ENCODE results near the gene TNS3. TPM values are rescaled to one million over a fixed set of nuclear protein-coding genes. Genes with fewer than 3 reads are reported as not detected.
"Not testable (repeated sequence)": the region's sequence is repeated elsewhere in the genome, so short reads cannot be mapped to it uniquely, and the experiment has no call there.

The TNS3 gene
- total and polyA plus RNA-seq, 2 donors (not counting 3 experiments of a cell fraction or from before 2014, with no cell fraction given) = 10.4 to 45.1 TPM

DNA sequence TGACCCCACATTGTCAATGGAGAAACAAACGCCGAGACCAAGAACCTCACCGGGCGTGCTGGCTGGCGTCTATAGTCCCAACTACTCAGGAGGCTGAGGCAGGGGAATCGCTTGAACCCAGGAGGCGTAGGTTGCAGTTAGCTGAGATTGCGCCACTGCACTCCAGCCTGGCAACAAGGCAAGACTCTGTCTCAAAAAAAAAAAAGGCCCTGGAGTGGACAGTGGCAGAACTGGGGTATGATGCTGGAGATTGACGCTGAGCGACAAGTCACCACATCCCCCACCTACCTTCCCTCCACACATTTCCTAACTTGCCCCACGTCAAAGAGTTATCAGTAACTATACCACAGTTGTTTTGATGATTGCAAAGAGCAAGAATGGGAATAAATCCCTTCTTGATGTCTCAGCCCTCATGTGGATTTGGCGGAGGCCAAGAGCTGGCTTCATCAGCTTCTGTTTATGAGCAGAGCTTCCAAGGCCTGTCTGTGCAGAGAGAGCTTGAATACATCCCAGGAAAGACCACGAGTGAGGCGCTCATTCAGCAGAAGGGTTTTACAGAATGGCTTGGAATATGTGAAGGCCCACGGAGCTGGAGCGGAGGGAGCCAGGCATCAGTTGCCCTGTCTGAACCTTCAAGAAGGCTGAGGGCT, 28.0 kb upstream of the TNS3 start:
- Histone ChIP-seq H2AFZ (ENCODE audit: low read depth, low read length) (no peak overlapping the region), H3K4me1 (ENCODE audit: control insufficient read depth, extremely low read depth, insufficient read depth, low read length) (peaks cover 2% of the 10 kb centered on the region), H3K9me3 (replicated peaks; ENCODE audit: control insufficient read depth, insufficient read depth, low read length) (no peaks in the 10 kb centered on the region), H4K20me1 (replicated peaks; ENCODE audit: control insufficient read depth, extremely low read depth, insufficient read depth, low read length) (no peaks in the 10 kb centered on the region), H3K4me2 (ENCODE audit: insufficient read depth, low read length) (no peak overlapping the region), H3K9me1 (replicated peaks; ENCODE audit: control insufficient read depth, extremely low read depth, insufficient read depth, low read length) (no peaks in the 10 kb centered on the region), H3K27ac (ENCODE audit: insufficient read depth, low read depth, low read length) (no peak overlapping the region), H3K36me3 (ENCODE audit: control insufficient read depth in 2 of 2, extremely low read depth in 1 of 2, insufficient read depth in 2 of 2, low read length in 2 of 2) (no peaks in the 10 kb centered on the region), H3K27me3 (ENCODE audit: control insufficient read depth in 2 of 2, insufficient read depth in 2 of 2, low read length in 2 of 2) (no peaks in the 10 kb centered on the region), H3K79me2 (ENCODE audit: control insufficient read depth, insufficient read depth, low read length) (no peaks in the 10 kb centered on the region), H3K4me3 (replicated peaks in 1 of 3; ENCODE audit: insufficient read depth in 1 of 3, low read depth in 1 of 3, low read length in 3 of 3) (no peak overlapping the region), H3K9ac (replicated peaks; ENCODE audit: extremely low read depth, insufficient read depth, low read length) (no peak overlapping the region)
- FAIRE-seq (no peak), DNase-seq (ENCODE audit: low read depth, low spot score) (no peak)
- CTCF ChIA-PET = interaction anchor here (0.9 to 1.8 kb wide), 5 partner anchors 9 to 344 kb away, joined by 3 to 6 read pairs (median 4); no protein-coding TSS in a partner anchor
- intact Hi-C loops (cut with micrococcal nuclease) (no loop called here), dilution Hi-C loops (cut with MboI; ENCODE audit: extremely low pct_ligation_motif_present, low sequenced_read_pairs) (no loop called here)
- POLR2A ChIA-PET = no interaction called here
- TF ChIP-seq MYC (IDR thresholded peaks at IDR 0.05; ENCODE audit: low read depth, low read length) (no peak), GATA2 (IDR thresholded peaks at IDR 0.05; ENCODE audit: insufficient read depth, insufficient read length, low read depth, low read length) (no peak), CTCF (IDR thresholded peaks at IDR 0.05; ENCODE audit: extremely low read depth in 1 of 2, insufficient read depth in 1 of 2, low read depth in 1 of 2, low read length in 2 of 2) (no peak), POLR2AphosphoS5 (IDR thresholded peaks at IDR 0.05; ENCODE audit: insufficient read depth, low read depth, low read length) (no peak), EZH2 (IDR thresholded peaks at IDR 0.05; ENCODE audit: borderline replicate concordance, low read depth, low read length, severe bottlenecking) (no peak), POLR2A (IDR thresholded peaks at IDR 0.05; ENCODE audit: low read depth, low read length) (no peak)
- no TSS peak for BruUV-seq (replicated peaks)

DNA sequence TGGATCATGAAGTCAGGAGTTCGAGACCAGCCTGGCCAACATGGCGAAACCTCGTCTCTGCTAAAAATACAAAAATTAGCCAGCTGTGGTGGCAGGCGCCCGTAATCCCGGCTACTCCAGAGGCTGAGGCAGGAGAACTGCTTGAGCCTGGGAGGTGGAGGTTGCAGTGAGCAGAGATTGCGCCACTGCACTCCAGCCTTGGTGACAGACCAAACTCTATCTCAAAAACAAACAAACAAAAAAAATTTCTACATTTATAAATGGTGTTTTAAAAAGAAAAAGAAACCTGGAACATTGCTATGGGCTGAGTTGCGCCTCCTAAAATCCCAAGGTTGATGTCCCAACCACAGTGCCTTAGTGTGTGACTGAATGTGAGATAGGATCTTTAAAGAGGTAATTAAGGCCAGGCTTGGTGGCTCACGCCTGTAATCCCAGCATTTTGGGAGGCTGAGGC, 24.7 kb upstream of the TNS3 start:
- intact Hi-C loops (cut with micrococcal nuclease); H3K36me3 ChIP-seq (ENCODE audit: control insufficient read depth in 2 of 2, extremely low read depth in 1 of 2, insufficient read depth in 2 of 2, low read length in 2 of 2); FAIRE-seq; H3K9ac ChIP-seq (replicated peaks; ENCODE audit: extremely low read depth, insufficient read depth, low read length); H3K9me1 ChIP-seq (replicated peaks; ENCODE audit: control insufficient read depth, extremely low read depth, insufficient read depth, low read length); H2AFZ ChIP-seq (ENCODE audit: low read depth, low read length); H3K4me3 ChIP-seq (replicated peaks in 1 of 3; ENCODE audit: insufficient read depth in 1 of 3, low read depth in 1 of 3, low read length in 3 of 3); H4K20me1 ChIP-seq (replicated peaks; ENCODE audit: control insufficient read depth, extremely low read depth, insufficient read depth, low read length); DNase-seq (ENCODE audit: low read depth, low spot score); POLR2A ChIA-PET; H3K79me2 ChIP-seq (ENCODE audit: control insufficient read depth, insufficient read depth, low read length); BruUV-seq (replicated peaks); CTCF ChIA-PET; dilution Hi-C loops (cut with MboI; ENCODE audit: extremely low pct_ligation_motif_present, low sequenced_read_pairs); H3K27ac ChIP-seq (ENCODE audit: insufficient read depth, low read depth, low read length); H3K4me2 ChIP-seq (ENCODE audit: insufficient read depth, low read length); H3K4me1 ChIP-seq (ENCODE audit: control insufficient read depth, extremely low read depth, insufficient read depth, low read length); H3K9me3 ChIP-seq (replicated peaks; ENCODE audit: control insufficient read depth, insufficient read depth, low read length); H3K27me3 ChIP-seq (ENCODE audit: control insufficient read depth in 2 of 2, insufficient read depth in 2 of 2, low read length in 2 of 2): not testable (repeated sequence)

Measured in endothelial cell of umbilical vein (primary cell).